ENCODE measurements around the gene GAN. TPM values are rescaled to one million over a fixed set of nuclear protein-coding genes. Genes with fewer than 3 reads are reported as not detected.
"Not testable (repeated sequence)": the region's sequence is repeated elsewhere in the genome, so short reads cannot be mapped to it uniquely, and the experiment has no call there.

The GAN gene
- total and polyA plus RNA-seq, 8 donors: 3.2 to 8.1 (median 3.8) TPM

GRCh38 chr16:81401035-81401950 is 86.5 kb downstream of the GAN start:
- Histone ChIP-seq H3K27ac (peak overlapping the region in 1 of 2 donors; percentile 5), H3K4me1 (peaks cover 0 to 9% of the 10 kb centered on the region in 2 donors), H3K9me3 (peaks cover 0 to 10% of the 10 kb centered on the region in 2 donors), H3K4me3 (no peak overlapping the region), H3K36me3 (no peaks in the 10 kb centered on the region), H3K27me3 (no peaks in the 10 kb centered on the region)
- ATAC-seq: no peak
- no peak for DNase-seq
- intact Hi-C loops (cut with DNase I): loop anchor here in 1 of 2 donors (5.0 kb wide), 1 partner anchor 321 kb away; no protein-coding TSS in a partner anchor
- TF ChIP-seq CTCF (IDR thresholded peaks at IDR 0.05): no peak

DNA sequence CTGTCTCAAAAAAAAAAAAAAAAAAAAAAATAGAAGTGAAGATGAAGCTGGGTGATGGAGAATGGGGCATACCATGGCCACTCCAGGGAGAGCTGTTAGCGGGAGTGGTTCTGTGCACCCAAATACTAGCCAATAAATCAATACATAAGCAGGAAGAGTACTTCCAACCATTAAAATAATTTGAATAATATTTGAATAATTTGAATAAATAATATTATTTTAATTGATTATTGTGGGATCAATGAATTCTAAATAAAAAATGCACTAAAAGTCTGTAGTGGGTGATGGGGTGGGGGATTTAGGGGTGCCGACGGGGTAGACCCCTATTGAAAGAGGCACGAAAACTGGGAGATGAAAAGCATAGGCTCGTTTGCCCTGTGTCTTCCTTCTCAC is 88.4 kb downstream of the GAN start:
- Histone ChIP-seq H3K27me3 (no peaks in the 10 kb centered on the region), H3K36me3 (no peaks in the 10 kb centered on the region), H3K27ac (no peak overlapping the region), H3K4me3 (no peak overlapping the region), H3K4me1 (peaks cover 0 to 9% of the 10 kb centered on the region in 2 donors), H3K9me3 (peaks cover 0 to 10% of the 10 kb centered on the region in 2 donors)
- intact Hi-C loops (cut with DNase I): loop anchor here in 1 of 2 donors (5.0 kb wide), 1 partner anchor 319 kb away; no protein-coding TSS in a partner anchor
- TF ChIP-seq CTCF (IDR thresholded peaks at IDR 0.05): no peak
- DNase-seq (no peak), ATAC-seq (no peak)

DNA sequence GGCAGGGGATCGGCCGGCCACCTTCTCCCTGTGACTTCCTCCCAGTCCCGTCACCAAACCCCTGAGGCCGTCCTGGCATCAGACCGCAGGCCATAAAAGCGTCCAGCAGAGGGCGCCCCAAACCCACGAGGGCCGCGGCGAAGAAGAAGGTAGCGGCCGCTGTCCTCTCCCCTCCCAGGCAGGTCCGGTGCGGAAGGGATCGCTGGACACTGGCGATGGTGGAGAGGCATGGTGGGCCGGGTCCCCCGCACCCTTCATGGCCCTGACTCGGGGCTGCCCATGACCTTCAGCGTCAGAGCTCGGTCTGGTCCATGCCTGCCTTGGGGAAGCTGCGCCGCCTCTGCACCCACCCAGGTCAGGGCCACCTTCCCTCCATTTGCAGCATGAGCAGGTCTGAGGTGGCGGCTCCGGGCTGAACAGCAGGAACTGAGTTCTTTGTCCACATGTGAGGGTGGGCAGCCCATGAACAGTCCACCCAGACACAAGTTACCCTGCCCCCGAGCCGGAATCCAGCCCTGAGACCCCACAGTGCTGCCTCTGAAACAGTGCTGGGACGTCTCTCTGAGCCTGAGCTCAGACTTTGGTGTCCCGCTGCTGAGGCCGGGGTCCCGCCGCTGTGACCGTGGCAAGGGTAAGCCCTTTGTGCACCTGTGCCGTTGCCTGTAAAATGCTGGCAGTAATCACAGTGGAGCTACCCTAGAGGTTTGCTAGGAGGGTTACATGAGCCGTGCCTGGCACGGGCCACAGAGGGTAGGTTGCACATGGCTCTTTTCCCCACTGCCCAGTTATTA is 89.0 kb downstream of the GAN start:
- ATAC-seq (peak; percentile 97), DNase-seq (peak; percentile 78 to 98 (median 87))
- Histone ChIP-seq H3K4me3 (no peak overlapping the region), H3K36me3 (no peaks in the 10 kb centered on the region), H3K27ac (no peak overlapping the region), H3K9me3 (peaks cover 0 to 10% of the 10 kb centered on the region in 2 donors), H3K4me1 (peaks cover 0 to 9% of the 10 kb centered on the region in 2 donors), H3K27me3 (no peaks in the 10 kb centered on the region)
- TF ChIP-seq CTCF (IDR thresholded peaks at IDR 0.05): peak; percentile 93 to 98
- intact Hi-C loops (cut with DNase I): loop anchor here in 1 of 2 donors (5.0 kb wide), 1 partner anchor 319 kb away; no protein-coding TSS in a partner anchor

DNA sequence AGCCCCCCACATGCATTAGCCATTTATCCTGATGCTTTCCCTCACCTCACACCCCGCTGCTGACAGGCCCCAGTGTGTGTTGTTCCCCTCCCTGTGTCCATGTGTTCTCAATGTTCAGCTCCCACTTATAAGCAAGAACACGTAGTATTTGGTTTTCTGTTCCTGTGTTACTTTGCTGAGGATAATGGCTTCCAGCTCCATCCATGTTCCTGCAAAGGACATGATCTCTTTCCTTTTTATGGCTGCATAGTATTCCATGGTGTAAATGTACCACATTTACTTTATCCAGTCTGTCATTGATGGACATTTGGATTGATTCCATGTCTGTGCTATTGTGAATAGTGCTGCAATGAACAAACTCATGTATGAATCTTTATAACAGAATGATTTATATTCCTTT is 90.2 kb downstream of the GAN start:
- H3K4me3 ChIP-seq; H3K27me3 ChIP-seq; H3K4me1 ChIP-seq; DNase-seq; H3K27ac ChIP-seq; intact Hi-C loops (cut with DNase I); ATAC-seq; H3K36me3 ChIP-seq; H3K9me3 ChIP-seq: not testable (repeated sequence)

DNA sequence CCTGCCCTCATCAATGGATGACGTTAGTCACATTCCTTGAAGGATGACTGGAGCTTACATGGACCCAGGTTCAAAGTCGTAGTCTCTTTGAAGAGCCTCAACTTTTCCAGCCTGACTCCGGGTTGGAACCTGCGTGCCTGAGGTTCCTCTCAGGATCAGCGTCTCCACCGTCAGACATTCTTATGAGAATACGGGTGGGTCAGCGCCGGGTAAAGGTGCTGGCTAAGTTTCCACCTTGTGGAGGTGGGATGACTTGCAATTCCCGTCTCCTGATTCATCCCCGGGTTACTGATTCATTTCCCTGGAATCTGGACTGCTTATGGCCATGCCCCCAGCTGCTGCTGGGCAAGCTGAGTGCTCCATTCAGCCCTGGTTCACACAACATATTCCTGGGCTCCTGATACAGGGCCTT is 90.9 kb downstream of the GAN start:
- DNase-seq: no peak
- ATAC-seq: peak; percentile 66
- Histone ChIP-seq H3K9me3 (no peaks in the 10 kb centered on the region), H3K27ac (no peak overlapping the region), H3K4me1 (peaks cover 0 to 9% of the 10 kb centered on the region in 2 donors), H3K27me3 (no peaks in the 10 kb centered on the region), H3K4me3 (no peak overlapping the region), H3K36me3 (no peaks in the 10 kb centered on the region)
- intact Hi-C loops (cut with DNase I): no loop called here
- TF ChIP-seq CTCF (IDR thresholded peaks at IDR 0.05): no peak
